Measurements from ENCODE around the gene SIN3B.
"Not testable (repeated sequence)": the region's sequence is repeated elsewhere in the genome, so short reads cannot be mapped to it uniquely, and the experiment has no call there.

The SIN3B gene

DNA sequence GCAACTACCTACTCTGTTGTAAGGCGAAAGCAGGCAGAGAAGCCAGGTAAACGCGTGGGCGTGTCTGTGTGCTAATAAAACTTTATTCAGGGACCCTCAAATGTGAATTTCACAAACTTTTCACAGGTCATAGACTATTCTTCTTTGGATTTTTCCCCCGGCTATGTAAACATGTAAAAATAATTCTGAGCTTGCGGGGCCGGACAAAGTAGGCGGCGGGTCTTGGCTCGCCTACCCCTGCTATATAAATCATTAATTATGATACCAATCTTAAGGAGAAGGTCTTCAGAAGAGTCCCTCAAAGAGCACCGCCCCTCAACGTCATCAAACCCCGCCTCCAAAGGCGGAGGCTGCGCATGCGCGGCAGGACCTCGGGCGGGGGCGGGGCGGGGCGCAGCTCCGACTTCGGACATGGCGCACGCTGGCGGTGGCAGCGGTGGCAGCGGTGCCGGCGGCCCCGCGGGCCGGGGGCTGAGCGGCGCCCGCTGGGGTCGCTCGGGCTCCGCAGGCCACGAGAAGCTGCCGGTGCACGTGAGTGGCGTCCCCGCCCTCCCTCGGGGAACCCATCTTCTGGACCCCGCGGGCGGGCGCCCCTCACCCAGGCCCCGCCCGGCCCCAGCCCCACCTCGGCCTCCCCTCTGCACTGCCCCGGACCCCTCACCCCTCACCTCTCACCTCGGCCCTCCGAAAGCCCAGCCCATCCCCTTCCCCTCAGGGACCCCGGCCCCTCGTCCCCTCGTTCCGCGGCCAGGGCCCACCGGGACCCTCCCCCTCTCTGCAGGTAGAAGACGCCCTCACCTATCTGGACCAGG is at the start of gene SIN3B:
Gene SIN3B (plus strand): TSS at position 389 of the 812 bp plus-strand sequence. CDS start 23 bp downstream, at position 412.
- peak; percentile 72 for DNase-seq (ENCODE audit: low read depth)

- DNase-seq (ENCODE audit: low read depth), result no peak
Observed at GRCh38 chr19:16779539-16780163, 49.5 kb upstream of the SIN3B start.

DNA sequence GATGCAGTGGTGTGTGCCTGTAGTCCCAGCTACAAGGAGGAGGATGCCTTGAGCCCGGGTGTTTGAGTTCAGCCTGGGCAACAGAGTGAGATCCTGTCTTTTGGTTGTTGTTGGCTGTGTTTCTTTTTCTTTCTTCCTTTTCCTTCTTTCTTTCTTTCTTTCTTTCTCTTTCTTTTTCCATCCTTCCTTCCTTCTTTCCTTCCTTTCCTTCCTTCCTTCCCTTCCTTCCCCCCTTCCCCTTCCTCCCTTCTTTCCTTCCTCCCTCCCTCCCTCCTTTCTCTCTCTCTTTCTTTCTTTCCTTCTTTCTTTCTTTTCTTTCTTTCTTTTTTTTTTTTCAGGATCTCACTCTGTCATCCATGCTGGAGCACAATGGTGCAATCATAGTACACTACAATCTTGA is 46.5 kb upstream of the SIN3B start:
- DNase-seq (ENCODE audit: low read depth), result no peak

- no peak for DNase-seq (ENCODE audit: low read depth)
Observed at GRCh38 chr19:16788479-16788878, 40.7 kb upstream of the SIN3B start.

- DNase-seq (ENCODE audit: low read depth), result no peak
Observed at GRCh38 chr19:16789238-16789637, 40.0 kb upstream of the SIN3B start.

- no peak for DNase-seq (ENCODE audit: low read depth)
Observed at GRCh38 chr19:16790051-16790450, 39.1 kb upstream of the SIN3B start.

GRCh38 chr19:16791942-16792341 is 37.3 kb upstream of the SIN3B start:
- DNase-seq (ENCODE audit: low read depth), result no peak

DNA sequence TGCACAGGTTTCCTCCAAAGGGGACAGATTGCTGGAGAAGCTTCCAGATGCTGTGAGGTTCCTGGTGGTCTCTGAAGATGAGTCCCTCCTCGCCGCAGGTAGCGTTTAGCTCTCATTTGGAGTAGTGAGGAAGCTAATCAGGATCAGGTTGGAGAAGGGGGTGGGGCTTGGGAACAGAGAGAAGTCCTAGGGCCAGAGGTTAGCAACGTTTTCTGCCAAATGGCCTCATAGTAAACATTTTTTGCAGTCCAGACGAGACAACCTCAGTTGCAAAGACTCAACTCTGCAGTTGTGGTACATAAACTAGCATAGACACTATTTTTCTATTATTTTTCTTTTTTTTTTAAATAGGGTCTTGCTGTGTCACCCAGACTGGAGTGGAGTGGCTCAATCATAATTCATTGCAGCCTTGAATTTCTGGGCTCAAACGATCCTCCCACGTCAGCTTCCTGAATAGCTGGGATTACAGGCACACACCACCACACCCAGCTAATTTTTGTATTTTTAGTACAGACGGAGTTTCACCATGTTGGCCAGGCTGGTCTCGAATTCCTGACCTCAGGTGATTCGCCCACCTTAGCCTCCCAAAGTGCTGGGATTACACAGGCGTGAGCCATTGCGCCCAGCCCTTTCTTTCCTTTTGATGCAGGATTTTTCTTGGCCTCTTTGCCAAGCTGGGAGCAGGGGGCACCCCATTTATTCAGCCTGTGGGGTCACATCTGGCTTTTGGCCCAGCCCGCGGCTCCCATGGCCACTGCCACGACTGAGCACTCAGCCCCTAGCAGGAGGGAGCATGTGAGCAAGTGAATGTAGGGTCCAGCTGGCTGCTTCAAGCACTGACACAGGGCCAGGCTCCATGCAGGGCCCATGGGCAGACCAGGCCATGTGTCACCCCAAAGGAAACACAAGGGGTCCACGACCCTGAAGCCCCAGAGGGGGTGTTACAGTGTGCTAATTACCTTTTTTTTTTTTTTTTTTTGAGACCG is 34.4 kb upstream of the SIN3B start:
- DNase-seq (ENCODE audit: low read depth), result no peak

DNA sequence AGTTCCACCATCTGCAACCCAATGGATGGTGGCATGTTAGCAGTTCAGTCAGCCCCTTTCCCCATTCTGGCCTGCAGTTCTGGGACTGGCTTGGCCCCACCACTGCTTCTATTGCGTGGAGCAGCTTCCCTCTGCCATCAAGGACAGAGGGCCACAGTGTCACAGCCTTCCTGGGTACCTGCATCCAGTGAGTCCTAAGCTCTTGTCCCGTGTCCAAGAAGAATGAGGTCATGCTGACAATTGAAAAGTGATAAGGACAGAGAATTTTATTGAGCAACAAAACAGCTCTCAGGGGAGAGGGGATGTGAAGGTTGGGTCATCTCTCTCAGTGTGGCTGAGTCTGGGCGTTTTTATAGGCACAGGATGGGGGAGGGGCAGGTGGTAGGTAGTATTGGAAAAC is 33.5 kb upstream of the SIN3B start:
- no peak for DNase-seq (ENCODE audit: low read depth)

DNA sequence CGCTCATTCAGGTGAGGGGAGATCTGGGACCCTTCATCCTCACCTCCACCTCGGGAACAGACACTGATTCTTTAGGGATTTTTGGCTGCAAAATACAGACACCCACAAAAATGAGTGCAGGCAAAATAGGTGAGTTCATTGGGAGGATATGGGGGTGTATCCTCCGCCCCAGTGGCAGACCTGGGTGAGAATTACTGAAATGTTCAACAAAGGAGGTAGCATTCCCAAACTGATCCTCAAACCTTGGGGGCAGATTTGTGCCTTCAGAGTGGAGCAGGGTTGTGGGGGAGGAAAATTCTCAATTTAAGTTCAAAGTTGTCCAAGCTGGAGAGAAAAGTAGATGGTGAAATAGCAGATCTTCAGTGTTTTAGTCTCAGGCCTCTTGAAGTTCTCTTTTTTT is 31.3 kb upstream of the SIN3B start:
- no peak for DNase-seq (ENCODE audit: low read depth)

- DNase-seq (ENCODE audit: low read depth), result not testable (repeated sequence)
Observed at GRCh38 chr19:16798326-16798725, 30.9 kb upstream of the SIN3B start.

- no peak for DNase-seq (ENCODE audit: low read depth)
Observed at GRCh38 chr19:16799740-16800139, 29.5 kb upstream of the SIN3B start.

DNA sequence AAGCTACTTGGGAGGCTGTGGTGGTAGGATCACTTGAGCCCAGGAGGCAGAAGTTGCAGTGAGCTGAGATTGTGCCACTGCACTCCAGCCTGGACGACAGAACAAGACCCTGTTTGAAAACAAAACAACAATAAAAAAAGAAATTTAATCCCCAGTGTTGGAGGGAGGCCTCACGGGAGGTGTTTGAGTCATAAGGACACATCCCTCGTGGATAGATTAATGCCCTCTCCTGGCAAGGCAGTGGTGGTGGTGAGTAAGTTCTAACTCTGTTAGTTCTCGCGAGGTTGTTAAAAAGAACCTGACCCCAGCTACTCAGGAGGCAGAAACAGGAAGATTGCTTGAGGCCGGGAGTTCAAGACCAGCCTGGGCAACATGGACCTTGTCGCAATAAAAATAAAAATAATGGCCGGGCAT is 27.6 kb upstream of the SIN3B start:
- peak; percentile 38 for DNase-seq (ENCODE audit: low read depth)

DNA sequence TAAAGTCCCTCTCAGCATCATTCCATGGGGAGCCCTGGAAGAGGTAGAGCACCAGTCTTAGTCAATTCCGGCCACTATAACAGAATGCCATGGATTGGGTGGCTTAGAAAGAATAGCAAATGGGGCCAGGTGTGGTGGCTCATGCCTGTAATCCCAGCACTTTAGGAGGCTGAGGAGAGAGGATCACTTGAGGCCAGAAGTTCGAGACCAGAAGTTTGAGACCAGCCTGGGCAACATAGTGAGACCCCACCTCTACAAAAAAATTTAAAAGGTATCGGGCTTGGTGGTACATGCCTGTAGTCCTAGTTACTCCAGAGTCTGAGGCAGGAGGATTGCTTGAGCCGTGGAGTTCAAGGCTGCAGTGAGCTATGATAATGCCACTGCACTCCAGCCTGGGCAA is 25.0 kb upstream of the SIN3B start:
- no peak for DNase-seq (ENCODE audit: low read depth)

GRCh38 chr19:16807549-16808284 is 21.5 kb upstream of the SIN3B start:
- DNase-seq (ENCODE audit: low read depth), result no peak

DNA sequence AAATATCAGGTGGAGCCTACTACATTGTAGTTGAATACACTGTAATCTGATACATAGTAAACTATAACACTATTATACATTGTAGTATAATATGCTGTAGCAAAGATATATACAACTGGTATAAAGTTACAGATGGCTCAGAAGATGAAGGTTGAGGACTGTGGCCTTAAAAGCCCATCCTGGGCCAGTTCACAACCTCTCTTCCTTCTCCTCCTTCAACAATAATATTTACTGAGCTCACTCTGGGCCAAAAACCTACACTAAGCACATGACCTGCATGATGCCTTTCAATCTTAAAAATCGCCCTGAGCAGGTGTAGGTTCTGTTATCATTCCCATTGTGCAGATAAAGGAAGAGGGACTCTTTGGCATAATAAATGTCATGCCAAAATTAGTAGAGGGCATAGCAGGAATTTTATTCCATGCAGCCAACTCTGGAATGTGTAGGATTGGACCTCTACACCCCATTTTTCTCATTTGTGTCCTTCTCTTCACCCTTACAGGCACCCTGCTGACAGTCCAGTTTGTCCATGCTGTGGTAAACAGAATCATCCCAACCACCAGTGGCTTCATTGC is 14.6 kb upstream of the SIN3B start:
- no peak for DNase-seq (ENCODE audit: low read depth)

- no peak for DNase-seq (ENCODE audit: low read depth)
Observed at GRCh38 chr19:16820056-16820455, 9.1 kb upstream of the SIN3B start.

GRCh38 chr19:16821081-16821480 is 8.1 kb upstream of the SIN3B start:
- DNase-seq (ENCODE audit: low read depth), result no peak

DNA sequence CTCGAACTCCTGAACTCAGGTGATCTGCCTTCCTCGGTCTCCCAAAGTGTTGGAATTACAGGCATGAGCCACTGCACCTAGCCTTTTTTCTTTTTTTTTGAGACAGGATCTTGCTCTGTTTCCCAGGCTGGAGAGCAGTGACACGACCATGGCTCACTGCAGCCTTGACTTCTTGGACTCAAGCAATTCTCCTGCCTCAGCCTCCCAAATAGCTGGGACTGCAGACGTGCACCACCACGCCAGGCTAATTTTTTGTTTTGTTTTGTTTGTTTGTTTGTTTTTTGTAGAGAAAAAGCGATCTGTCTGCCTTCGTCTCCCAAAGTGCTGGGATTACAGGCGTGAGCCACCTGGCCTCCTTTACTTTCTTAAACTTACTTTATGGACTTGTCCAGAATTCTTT is 6.5 kb upstream of the SIN3B start:
- DNase-seq (ENCODE audit: low read depth), result no peak

DNA sequence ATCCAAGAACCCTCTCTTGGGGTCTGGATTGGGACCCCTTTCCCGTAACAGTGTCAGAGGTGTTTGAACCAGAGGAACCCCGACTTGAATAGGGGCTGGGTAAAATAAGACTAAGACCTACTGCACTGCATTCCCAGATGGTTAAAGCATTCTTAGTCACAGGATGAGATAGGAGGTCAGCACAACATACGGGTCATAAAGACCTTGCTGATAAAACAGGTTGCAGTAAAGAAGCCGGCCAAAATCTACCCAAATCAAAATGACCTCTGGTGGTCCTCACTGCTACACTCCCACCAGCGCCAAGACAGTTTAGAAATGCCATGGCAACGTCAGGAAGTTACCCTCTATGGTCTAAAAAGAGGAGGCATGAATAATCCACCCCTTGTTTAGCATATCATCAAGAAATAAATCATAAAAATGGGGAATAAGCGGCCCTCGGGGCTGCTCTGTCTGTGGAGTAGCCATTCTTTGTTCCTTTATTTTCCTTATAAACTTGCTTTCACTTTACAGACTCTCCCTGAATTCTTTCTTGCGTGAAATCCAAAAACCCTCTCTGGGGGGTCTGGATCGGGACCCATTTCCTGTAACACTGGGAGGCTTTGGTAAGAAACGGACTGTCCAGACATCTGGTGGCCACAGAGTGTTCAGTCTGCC is 4.4 kb upstream of the SIN3B start:
- no peak for DNase-seq (ENCODE audit: low read depth)
